ENCODE measurements around the gene KRTAP5-7.

DNA sequence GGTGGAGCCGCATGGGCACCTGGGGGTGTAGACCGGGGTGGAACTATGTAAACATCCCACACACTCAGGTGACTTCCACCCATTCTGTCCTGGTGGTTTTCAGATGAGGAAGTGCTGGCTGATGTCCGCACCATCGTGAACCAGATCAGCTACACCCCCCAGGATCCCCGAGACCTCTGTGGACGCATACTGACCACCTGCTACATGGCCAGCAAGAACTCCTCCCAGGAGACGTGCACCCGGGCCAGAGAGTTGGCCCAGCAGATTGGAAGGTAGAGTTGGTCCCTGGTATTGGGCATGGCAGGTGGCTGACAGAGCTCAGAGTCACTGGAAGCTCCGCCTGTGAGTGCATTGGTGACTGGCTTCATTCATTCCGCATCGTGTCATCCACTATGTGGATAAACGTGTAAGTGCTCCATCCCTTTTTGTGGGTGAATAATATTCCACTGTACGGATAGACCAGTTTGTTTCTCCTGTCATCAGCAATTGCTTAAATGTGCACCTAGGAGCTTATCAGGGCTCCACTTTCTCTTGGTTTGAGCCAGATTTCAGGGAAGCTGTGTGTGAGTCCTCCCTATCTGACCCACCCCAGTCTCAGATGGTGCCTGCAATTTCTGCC is 44.2 kb upstream of the KRTAP5-7 start:
- TF ChIP-seq, protein P1, sequence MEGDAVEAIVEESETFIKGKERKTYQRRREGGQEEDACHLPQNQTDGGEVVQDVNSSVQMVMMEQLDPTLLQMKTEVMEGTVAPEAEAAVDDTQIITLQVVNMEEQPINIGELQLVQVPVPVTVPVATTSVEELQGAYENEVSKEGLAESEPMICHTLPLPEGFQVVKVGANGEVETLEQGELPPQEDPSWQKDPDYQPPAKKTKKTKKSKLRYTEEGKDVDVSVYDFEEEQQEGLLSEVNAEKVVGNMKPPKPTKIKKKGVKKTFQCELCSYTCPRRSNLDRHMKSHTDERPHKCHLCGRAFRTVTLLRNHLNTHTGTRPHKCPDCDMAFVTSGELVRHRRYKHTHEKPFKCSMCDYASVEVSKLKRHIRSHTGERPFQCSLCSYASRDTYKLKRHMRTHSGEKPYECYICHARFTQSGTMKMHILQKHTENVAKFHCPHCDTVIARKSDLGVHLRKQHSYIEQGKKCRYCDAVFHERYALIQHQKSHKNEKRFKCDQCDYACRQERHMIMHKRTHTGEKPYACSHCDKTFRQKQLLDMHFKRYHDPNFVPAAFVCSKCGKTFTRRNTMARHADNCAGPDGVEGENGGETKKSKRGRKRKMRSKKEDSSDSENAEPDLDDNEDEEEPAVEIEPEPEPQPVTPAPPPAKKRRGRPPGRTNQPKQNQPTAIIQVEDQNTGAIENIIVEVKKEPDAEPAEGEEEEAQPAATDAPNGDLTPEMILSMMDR (IDR thresholded peaks at IDR 0.05 in 2 of 3, conservative IDR thresholded peaks at IDR 0.05 in 1 of 3; ENCODE audit: borderline replicate concordance in 1 of 3, insufficient read depth in 1 of 3, low read depth in 2 of 3, low read length in 2 of 3), result no peak
- TF ChIP-seq FOSL1 (IDR thresholded peaks at IDR 0.05; ENCODE audit: low read depth) (no peak), TCF7L2 (IDR thresholded peaks at IDR 0.05; ENCODE audit: borderline replicate concordance, extremely low read depth, insufficient read depth, insufficient read length) (no peak), POLR2AphosphoS5 (IDR thresholded peaks at IDR 0.05; ENCODE audit: low read depth, low read length) (no peak), SRF (IDR thresholded peaks at IDR 0.05; ENCODE audit: low read depth) (no peak)
- TF ChIP-seq, protein P2, sequence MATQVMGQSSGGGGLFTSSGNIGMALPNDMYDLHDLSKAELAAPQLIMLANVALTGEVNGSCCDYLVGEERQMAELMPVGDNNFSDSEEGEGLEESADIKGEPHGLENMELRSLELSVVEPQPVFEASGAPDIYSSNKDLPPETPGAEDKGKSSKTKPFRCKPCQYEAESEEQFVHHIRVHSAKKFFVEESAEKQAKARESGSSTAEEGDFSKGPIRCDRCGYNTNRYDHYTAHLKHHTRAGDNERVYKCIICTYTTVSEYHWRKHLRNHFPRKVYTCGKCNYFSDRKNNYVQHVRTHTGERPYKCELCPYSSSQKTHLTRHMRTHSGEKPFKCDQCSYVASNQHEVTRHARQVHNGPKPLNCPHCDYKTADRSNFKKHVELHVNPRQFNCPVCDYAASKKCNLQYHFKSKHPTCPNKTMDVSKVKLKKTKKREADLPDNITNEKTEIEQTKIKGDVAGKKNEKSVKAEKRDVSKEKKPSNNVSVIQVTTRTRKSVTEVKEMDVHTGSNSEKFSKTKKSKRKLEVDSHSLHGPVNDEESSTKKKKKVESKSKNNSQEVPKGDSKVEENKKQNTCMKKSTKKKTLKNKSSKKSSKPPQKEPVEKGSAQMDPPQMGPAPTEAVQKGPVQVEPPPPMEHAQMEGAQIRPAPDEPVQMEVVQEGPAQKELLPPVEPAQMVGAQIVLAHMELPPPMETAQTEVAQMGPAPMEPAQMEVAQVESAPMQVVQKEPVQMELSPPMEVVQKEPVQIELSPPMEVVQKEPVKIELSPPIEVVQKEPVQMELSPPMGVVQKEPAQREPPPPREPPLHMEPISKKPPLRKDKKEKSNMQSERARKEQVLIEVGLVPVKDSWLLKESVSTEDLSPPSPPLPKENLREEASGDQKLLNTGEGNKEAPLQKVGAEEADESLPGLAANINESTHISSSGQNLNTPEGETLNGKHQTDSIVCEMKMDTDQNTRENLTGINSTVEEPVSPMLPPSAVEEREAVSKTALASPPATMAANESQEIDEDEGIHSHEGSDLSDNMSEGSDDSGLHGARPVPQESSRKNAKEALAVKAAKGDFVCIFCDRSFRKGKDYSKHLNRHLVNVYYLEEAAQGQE (IDR thresholded peaks at IDR 0.05; ENCODE audit: low read depth), result no peak
